HEK293 (cell line): ENCODE data around the gene FRZB.

Experiments
- IKZF3 ChIP-seq: fragments of 450-650 bp; IDR thresholded peaks from 2 replicates; pipeline ENCODE4 v1.5.0; 2018; ENCODE audit warnings: missing biosample characterization, mild to moderate bottlenecking, missing genetic modification characterization, moderate library complexity
- ZNF335 ChIP-seq: fragments of 450-650 bp; formaldehyde crosslinking; conservative IDR thresholded peaks from 2 replicates; pipeline ENCODE4 v1.5.1; 2016; ENCODE audit warnings: missing biosample characterization, missing genetic modification characterization
- ZNF350 ChIP-seq: fragments of 450-650 bp; formaldehyde crosslinking; IDR thresholded peaks from 2 replicates; pipeline ENCODE4 v1.5.0; 2017; ENCODE audit warnings: missing biosample characterization, mild to moderate bottlenecking, missing genetic modification characterization
- ZNF423 ChIP-seq: fragments of 450-650 bp; formaldehyde crosslinking; IDR thresholded peaks from 2 replicates; pipeline ENCODE4 v1.5.1; 2016; ENCODE audit warnings: missing biosample characterization, missing genetic modification characterization
- ZNF549 ChIP-seq: fragments of 450-650 bp; IDR thresholded peaks from 2 replicates; pipeline ENCODE4 v1.5.1; 2018; ENCODE audit warnings: missing biosample characterization, missing genetic modification characterization, mild to moderate bottlenecking, inconsistent platforms, moderate library complexity
- ZNF629 ChIP-seq: fragments of 450-650 bp; formaldehyde crosslinking; IDR thresholded peaks from 2 replicates; pipeline ENCODE4 v1.5.1; 2017; ENCODE audit warnings: missing biosample characterization, missing genetic modification characterization
- ZSCAN23 ChIP-seq: fragments of 450-650 bp; formaldehyde crosslinking; IDR thresholded peaks from 2 replicates; pipeline ENCODE4 v1.5.1; 2016; ENCODE audit warnings: missing biosample characterization, missing genetic modification characterization
- TF ChIP-seq, protein P1 (sequence below): fragments of 450-650 bp; formaldehyde crosslinking; IDR thresholded peaks from 2 replicates; pipeline ENCODE4 v1.5.1; 2016; ENCODE audit warnings: missing biosample characterization, missing genetic modification characterization
- TF ChIP-seq, protein P2 (sequence below): fragments of 450-650 bp; formaldehyde crosslinking; IDR thresholded peaks from 2 replicates; pipeline ENCODE4 v1.5.1; 2016; ENCODE audit warnings: missing biosample characterization, missing genetic modification characterization
- TF ChIP-seq, protein P3 (sequence below): fragments of 450-650 bp; formaldehyde crosslinking; IDR thresholded peaks from 2 replicates; pipeline ENCODE4 v1.5.1; 2017; ENCODE audit warnings: missing biosample characterization, mild to moderate bottlenecking, missing genetic modification characterization, moderate library complexity
- TF ChIP-seq, protein P4 (sequence below): fragments of 450-650 bp; formaldehyde crosslinking; conservative IDR thresholded peaks from 2 replicates; pipeline ENCODE4 v1.5.1; 2016; ENCODE audit warnings: low read depth, missing biosample characterization, missing genetic modification characterization

DNA sequence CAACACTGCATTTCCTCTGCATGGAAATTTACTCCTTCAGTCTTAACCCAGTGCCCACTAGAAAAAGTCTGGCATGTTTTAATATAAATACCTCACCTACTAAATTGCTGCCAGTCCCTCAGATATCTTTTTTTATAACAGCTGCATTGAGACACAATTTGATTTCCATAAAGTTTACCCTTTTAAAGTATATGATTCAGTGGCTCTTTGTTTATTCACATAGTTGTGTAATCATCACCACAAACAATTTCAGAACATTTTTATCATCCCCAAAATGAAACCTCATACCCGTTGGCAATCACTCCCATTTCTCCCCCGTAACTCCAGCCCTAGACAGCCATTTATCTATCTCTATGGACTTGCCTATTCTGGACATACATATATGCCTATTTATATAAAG is 17.0 kb upstream of the FRZB start:
- TF ChIP-seq ZSCAN23 (tag by site-specific recombination) (no peak), IKZF3 (tag by site-specific recombination) (no peak), ZNF335 (no peak), ZNF629 (no peak), ZNF350 (tag by site-specific recombination) (no peak), ZNF549 (tag by site-specific recombination) (no peak), ZNF423 (no peak)
- TF ChIP-seq, protein P1, sequence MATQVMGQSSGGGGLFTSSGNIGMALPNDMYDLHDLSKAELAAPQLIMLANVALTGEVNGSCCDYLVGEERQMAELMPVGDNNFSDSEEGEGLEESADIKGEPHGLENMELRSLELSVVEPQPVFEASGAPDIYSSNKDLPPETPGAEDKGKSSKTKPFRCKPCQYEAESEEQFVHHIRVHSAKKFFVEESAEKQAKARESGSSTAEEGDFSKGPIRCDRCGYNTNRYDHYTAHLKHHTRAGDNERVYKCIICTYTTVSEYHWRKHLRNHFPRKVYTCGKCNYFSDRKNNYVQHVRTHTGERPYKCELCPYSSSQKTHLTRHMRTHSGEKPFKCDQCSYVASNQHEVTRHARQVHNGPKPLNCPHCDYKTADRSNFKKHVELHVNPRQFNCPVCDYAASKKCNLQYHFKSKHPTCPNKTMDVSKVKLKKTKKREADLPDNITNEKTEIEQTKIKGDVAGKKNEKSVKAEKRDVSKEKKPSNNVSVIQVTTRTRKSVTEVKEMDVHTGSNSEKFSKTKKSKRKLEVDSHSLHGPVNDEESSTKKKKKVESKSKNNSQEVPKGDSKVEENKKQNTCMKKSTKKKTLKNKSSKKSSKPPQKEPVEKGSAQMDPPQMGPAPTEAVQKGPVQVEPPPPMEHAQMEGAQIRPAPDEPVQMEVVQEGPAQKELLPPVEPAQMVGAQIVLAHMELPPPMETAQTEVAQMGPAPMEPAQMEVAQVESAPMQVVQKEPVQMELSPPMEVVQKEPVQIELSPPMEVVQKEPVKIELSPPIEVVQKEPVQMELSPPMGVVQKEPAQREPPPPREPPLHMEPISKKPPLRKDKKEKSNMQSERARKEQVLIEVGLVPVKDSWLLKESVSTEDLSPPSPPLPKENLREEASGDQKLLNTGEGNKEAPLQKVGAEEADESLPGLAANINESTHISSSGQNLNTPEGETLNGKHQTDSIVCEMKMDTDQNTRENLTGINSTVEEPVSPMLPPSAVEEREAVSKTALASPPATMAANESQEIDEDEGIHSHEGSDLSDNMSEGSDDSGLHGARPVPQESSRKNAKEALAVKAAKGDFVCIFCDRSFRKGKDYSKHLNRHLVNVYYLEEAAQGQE (tag by site-specific recombination) = no peak
- TF ChIP-seq, protein P2, sequence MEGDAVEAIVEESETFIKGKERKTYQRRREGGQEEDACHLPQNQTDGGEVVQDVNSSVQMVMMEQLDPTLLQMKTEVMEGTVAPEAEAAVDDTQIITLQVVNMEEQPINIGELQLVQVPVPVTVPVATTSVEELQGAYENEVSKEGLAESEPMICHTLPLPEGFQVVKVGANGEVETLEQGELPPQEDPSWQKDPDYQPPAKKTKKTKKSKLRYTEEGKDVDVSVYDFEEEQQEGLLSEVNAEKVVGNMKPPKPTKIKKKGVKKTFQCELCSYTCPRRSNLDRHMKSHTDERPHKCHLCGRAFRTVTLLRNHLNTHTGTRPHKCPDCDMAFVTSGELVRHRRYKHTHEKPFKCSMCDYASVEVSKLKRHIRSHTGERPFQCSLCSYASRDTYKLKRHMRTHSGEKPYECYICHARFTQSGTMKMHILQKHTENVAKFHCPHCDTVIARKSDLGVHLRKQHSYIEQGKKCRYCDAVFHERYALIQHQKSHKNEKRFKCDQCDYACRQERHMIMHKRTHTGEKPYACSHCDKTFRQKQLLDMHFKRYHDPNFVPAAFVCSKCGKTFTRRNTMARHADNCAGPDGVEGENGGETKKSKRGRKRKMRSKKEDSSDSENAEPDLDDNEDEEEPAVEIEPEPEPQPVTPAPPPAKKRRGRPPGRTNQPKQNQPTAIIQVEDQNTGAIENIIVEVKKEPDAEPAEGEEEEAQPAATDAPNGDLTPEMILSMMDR (tag by site-specific recombination) = no peak
- TF ChIP-seq, protein P3, sequence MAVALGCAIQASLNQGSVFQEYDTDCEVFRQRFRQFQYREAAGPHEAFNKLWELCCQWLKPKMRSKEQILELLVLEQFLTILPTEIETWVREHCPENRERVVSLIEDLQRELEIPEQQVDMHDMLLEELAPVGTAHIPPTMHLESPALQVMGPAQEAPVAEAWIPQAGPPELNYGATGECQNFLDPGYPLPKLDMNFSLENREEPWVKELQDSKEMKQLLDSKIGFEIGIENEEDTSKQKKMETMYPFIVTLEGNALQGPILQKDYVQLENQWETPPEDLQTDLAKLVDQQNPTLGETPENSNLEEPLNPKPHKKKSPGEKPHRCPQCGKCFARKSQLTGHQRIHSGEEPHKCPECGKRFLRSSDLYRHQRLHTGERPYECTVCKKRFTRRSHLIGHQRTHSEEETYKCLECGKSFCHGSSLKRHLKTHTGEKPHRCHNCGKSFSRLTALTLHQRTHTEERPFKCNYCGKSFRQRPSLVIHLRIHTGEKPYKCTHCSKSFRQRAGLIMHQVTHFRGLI = no peak
- TF ChIP-seq, protein P4, sequence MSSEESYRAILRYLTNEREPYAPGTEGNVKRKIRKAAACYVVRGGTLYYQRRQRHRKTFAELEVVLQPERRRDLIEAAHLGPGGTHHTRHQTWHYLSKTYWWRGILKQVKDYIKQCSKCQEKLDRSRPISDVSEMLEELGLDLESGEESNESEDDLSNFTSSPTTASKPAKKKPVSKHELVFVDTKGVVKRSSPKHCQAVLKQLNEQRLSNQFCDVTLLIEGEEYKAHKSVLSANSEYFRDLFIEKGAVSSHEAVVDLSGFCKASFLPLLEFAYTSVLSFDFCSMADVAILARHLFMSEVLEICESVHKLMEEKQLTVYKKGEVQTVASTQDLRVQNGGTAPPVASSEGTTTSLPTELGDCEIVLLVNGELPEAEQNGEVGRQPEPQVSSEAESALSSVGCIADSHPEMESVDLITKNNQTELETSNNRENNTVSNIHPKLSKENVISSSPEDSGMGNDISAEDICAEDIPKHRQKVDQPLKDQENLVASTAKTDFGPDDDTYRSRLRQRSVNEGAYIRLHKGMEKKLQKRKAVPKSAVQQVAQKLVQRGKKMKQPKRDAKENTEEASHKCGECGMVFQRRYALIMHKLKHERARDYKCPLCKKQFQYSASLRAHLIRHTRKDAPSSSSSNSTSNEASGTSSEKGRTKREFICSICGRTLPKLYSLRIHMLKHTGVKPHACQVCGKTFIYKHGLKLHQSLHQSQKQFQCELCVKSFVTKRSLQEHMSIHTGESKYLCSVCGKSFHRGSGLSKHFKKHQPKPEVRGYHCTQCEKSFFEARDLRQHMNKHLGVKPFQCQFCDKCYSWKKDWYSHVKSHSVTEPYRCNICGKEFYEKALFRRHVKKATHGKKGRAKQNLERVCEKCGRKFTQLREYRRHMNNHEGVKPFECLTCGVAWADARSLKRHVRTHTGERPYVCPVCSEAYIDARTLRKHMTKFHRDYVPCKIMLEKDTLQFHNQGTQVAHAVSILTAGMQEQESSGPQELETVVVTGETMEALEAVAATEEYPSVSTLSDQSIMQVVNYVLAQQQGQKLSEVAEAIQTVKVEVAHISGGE (tag by site-specific recombination) = no peak
